NCI-H510A treated with DMSO at 0.1 percent for 48 hours (cell line): ENCODE results near the gene INPP5B.
A peak's percentile ranks its signal among the peaks of the same experiment; 100 is the strongest.

Experiments used
- DNase-seq: peaks from one replicate; lab custom pipeline; 2025; lab: John Stamatoyannopoulos, UW

INPP5B gene

GRCh38 chr1:37839676-37840075 is 107.2 kb downstream of the INPP5B start:
- no peak for DNase-seq

- no peak for DNase-seq
Observed at GRCh38 chr1:37836788-37837187, 110.1 kb downstream of the INPP5B start.

- no peak for DNase-seq
Observed at GRCh38 chr1:37831809-37832208, 115.0 kb downstream of the INPP5B start.

GRCh38 chr1:37831109-37831508 is 115.7 kb downstream of the INPP5B start:
- no peak for DNase-seq

GRCh38 chr1:37828410-37829074 is 118.3 kb downstream of the INPP5B start:
- no peak for DNase-seq

GRCh38 chr1:37825506-37825905 is 121.3 kb downstream of the INPP5B start:
- DNase-seq: no peak

GRCh38 chr1:37824001-37824400 is 122.9 kb downstream of the INPP5B start:
- DNase-seq: no peak

- no peak for DNase-seq
Observed at GRCh38 chr1:37822906-37823815, 123.7 kb downstream of the INPP5B start.

GRCh38 chr1:37821481-37821880 is 125.4 kb downstream of the INPP5B start:
- no peak for DNase-seq

GRCh38 chr1:37817481-37817880 is 129.4 kb downstream of the INPP5B start:
- DNase-seq: peak; percentile 71

GRCh38 chr1:37814252-37814651 is 132.6 kb downstream of the INPP5B start:
- no peak for DNase-seq

- DNase-seq: no peak
Observed at GRCh38 chr1:37813529-37814145, 133.2 kb downstream of the INPP5B start.

- DNase-seq: peak; percentile 100
Observed at GRCh38 chr1:37811027-37811655, 135.7 kb downstream of the INPP5B start.
